ENCODE results near the gene SPHKAP.

GRCh38 chr2:228118940-228119339, 62.5 kb downstream of the SPHKAP start:
- TF ChIP-seq POLR2AphosphoS5 (IDR thresholded peaks at IDR 0.05) (no peak), CTCF (IDR thresholded peaks at IDR 0.05) (no peak), POLR2A (IDR thresholded peaks at IDR 0.05) (no peak), EP300 (IDR thresholded peaks at IDR 0.05) (no peak)

All from suprapubic skin (tissue), 4 donors.